Peyer's patch (tissue), 4 donors: ENCODE measurements around the gene ZCCHC3. TPM values are rescaled to one million over a fixed set of nuclear protein-coding genes. Genes with fewer than 3 reads are reported as not detected.

Experiments
- DNase-seq, 3 donors: peaks; one replicate each; pipeline ENCODE4 v3.0.0-alpha.2; 2017 to 2019
- H3K27ac ChIP-seq, 4 donors: fragments of 200-600 bp; sonication (generic); one replicate each; pipeline ENCODE4 v1.5.1; 2016 to 2019
- H3K27me3 ChIP-seq, 2 donors: fragments of 200-600 bp; sonication (generic); one replicate each; pipeline ENCODE4 v1.5.1; 2019
- H3K36me3 ChIP-seq, 3 donors: fragments of 200-600 bp; sonication (generic); one replicate each; pipeline ENCODE4 v1.5.1; 2016 to 2019
- H3K4me1 ChIP-seq, 4 donors: fragments of 200-600 bp; sonication (generic); one replicate each; pipeline ENCODE4 v1.5.1; 2016 to 2019
- H3K4me3 ChIP-seq, 4 donors: fragments of 200-600 bp; sonication (generic); 1 replicate in 3 of 4; 2 replicates in 1 of 4; pipeline ENCODE4 v1.5.1; 2016 to 2019; ENCODE audit warnings: mild to moderate bottlenecking in 1 of 4
- H3K9me3 ChIP-seq, 4 donors: fragments of 200-600 bp; sonication (generic); one replicate each; pipeline ENCODE4 v1.5.1; 2016 to 2019; ENCODE audit warnings: mild to moderate bottlenecking in 1 of 4
- CTCF ChIP-seq, 6 experiments: fragments of 450-650 bp in 4 of 6; fragments of 200-600 bp in 2 of 6; sonication (generic) in 1 of 6; IDR thresholded peaks; one replicate each; pipeline ENCODE4 v1.5.1; 2017 to 2019; ENCODE audit warnings: antibody characterized with exemption in 6 of 6, mild to moderate bottlenecking in 3 of 6, moderate library complexity in 1 of 6
- POLR2A ChIP-seq, 2 donors: fragments of 450-650 bp; IDR thresholded peaks; one replicate each; pipeline ENCODE4 v1.5.1; 2017; ENCODE audit warnings: antibody characterized with exemption in 2 of 2, mild to moderate bottlenecking in 2 of 2, moderate library complexity in 2 of 2
- total RNA-seq, 4 donors: library from RNA; depleted of rRNA; stranded (reverse); fragments of >200 nt; gene quantifications; one replicate each; pipeline ENCODE4 v1.1.0, GENCODE V29; 2016

ZCCHC3 gene
- total RNA-seq, 4 donors from 2014 or later, result 9.6 to 17.3 (median 13.9) TPM

GRCh38 chr20:324177-325044 is 27.0 kb downstream of the ZCCHC3 start:
- no peaks in the 10 kb centered on the region for H3K27me3 ChIP-seq
- no peaks in the 10 kb centered on the region for H3K9me3 ChIP-seq
- H3K4me1 ChIP-seq, result peaks cover 0 to 28% (median 2%) of the 10 kb centered on the region in 4 donors
- H3K27ac ChIP-seq, result peak overlapping the region; percentile 89 to 98 (median 93)
- H3K36me3 ChIP-seq, result no peaks in the 10 kb centered on the region
- TF ChIP-seq CTCF (IDR thresholded peaks at IDR 0.05), result peak in 5 of 6 experiments; percentile 14 to 47 (median 33)
- TF ChIP-seq POLR2A (IDR thresholded peaks at IDR 0.05), result peak in 1 of 2 donors; percentile 52
- peak overlapping the region; percentile 59 to 90 (median 80) for H3K4me3 ChIP-seq
- DNase-seq, result peak; percentile 92 to 97 (median 96)

- Histone ChIP-seq H3K27ac (peak within 1 kb of the TSS; percentile 89 to 98 (median 93)), H3K9me3 (no peaks in the 10 kb centered on the region), H3K36me3 (no peaks in the 10 kb centered on the region), H3K27me3 (no peaks in the 10 kb centered on the region), H3K4me1 (peaks cover 0 to 28% (median 2%) of the 10 kb centered on the region in 4 donors), H3K4me3 (peak within 1 kb of the TSS; percentile 59 to 90 (median 80))
- DNase-seq, result peak; percentile 99
- peak in 1 of 2 donors; percentile 60 for TF ChIP-seq POLR2A (IDR thresholded peaks at IDR 0.05)
- no peak for TF ChIP-seq CTCF (IDR thresholded peaks at IDR 0.05)
Measured at GRCh38 chr20:325045-325888, 27.9 kb downstream of the ZCCHC3 start, which contains the start of gene SOX12. Gene SOX12, plus strand, starts transcription at chr20:325552. Its CDS starts 373 bp downstream, at chr20:325925.

- no peaks in the 10 kb centered on the region for H3K9me3 ChIP-seq
- H3K27ac ChIP-seq, result peak overlapping the region; percentile 89 to 98 (median 93)
- TF ChIP-seq POLR2A (IDR thresholded peaks at IDR 0.05) (no peak), CTCF (IDR thresholded peaks at IDR 0.05) (no peak)
- no peaks in the 10 kb centered on the region for H3K36me3 ChIP-seq
- H3K4me1 ChIP-seq, result peaks cover 0 to 28% (median 2%) of the 10 kb centered on the region in 4 donors
- no peaks in the 10 kb centered on the region for H3K27me3 ChIP-seq
- peak overlapping the region; percentile 59 to 90 (median 80) for H3K4me3 ChIP-seq
- DNase-seq, result peak; percentile 67 to 80 (median 73)
Measured at GRCh38 chr20:325889-326644, 28.7 kb downstream of the ZCCHC3 start.

- H3K4me1 ChIP-seq, result peaks cover 0 to 28% (median 2%) of the 10 kb centered on the region in 4 donors
- no peak for TF ChIP-seq CTCF (IDR thresholded peaks at IDR 0.05)
- no peak for TF ChIP-seq POLR2A (IDR thresholded peaks at IDR 0.05)
- peak in 1 of 3 donors; percentile 65 for DNase-seq
- H3K9me3 ChIP-seq, result no peaks in the 10 kb centered on the region
- no peaks in the 10 kb centered on the region for H3K27me3 ChIP-seq
- H3K4me3 ChIP-seq, result peak overlapping the region; percentile 59 to 90 (median 80)
- no peaks in the 10 kb centered on the region for H3K36me3 ChIP-seq
- H3K27ac ChIP-seq, result peak overlapping the region; percentile 89 to 98 (median 93)
Measured at GRCh38 chr20:326645-327185, 29.3 kb downstream of the ZCCHC3 start.
